PC-9 (cell line): ENCODE measurements around the gene ARID3A.

Experiments used
- EZH2 ChIP-seq: fragments of 200-600 bp; sonication (generic); IDR thresholded peaks from 2 replicates; pipeline ENCODE4 v1.8.0; 2017; ENCODE audit warnings: antibody characterized with exemption, low read depth
- TF ChIP-seq, protein P1 (sequence below): fragments of 200-600 bp; sonication (generic); conservative IDR thresholded peaks from 2 replicates; pipeline ENCODE4 v1.6.1; 2017; ENCODE audit warnings: mixed run types, antibody characterized with exemption, mild to moderate bottlenecking, moderate library complexity

DNA sequence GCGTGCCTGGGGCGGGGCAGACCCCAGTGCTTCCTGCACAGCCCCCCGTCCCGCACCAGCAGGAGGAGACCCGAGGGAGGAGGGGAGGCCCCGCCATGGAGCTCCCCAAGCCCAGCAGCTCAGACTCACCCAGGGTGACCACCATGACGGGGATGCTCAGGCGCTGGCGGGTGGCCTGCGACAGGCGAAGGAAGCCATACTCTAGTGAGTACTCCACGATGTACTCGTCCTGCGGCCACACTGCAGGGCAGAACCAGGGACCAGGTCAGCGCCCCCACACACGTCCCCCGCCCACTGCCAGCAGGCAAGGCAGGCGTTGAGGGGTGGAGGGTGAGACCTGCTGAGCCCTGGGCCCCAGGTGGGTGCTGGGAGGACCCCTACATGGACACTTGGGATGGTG lies 86.5 kb downstream of the ARID3A start:
- TF ChIP-seq, protein P1, sequence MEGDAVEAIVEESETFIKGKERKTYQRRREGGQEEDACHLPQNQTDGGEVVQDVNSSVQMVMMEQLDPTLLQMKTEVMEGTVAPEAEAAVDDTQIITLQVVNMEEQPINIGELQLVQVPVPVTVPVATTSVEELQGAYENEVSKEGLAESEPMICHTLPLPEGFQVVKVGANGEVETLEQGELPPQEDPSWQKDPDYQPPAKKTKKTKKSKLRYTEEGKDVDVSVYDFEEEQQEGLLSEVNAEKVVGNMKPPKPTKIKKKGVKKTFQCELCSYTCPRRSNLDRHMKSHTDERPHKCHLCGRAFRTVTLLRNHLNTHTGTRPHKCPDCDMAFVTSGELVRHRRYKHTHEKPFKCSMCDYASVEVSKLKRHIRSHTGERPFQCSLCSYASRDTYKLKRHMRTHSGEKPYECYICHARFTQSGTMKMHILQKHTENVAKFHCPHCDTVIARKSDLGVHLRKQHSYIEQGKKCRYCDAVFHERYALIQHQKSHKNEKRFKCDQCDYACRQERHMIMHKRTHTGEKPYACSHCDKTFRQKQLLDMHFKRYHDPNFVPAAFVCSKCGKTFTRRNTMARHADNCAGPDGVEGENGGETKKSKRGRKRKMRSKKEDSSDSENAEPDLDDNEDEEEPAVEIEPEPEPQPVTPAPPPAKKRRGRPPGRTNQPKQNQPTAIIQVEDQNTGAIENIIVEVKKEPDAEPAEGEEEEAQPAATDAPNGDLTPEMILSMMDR, result no peak
- TF ChIP-seq EZH2, result no peak
